HG03442 (cell line): ENCODE data around the gene STK17B.

ENCODE experiments used
- ATAC-seq: cut with Tn5 transposase; IDR thresholded peaks from one replicate; pipeline ENCODE4 v1.9.1; 2021; ENCODE audit warnings: mild to moderate bottlenecking, moderate library complexity; ENCODE audit not compliant: unreplicated experiment

STK17B gene

GRCh38 chr2:196160946-196161345 lies 10.4 kb downstream of the STK17B start:
- no peak for ATAC-seq

GRCh38 chr2:196160101-196160500 lies 11.3 kb downstream of the STK17B start:
- ATAC-seq: peak; percentile 79

GRCh38 chr2:196159221-196159892 lies 12.0 kb downstream of the STK17B start:
- no peak for ATAC-seq

GRCh38 chr2:196155575-196155974 lies 15.8 kb downstream of the STK17B start:
- ATAC-seq: no peak

- ATAC-seq: no peak
These were observed 17.9 kb downstream of the STK17B start for GRCh38 chr2:196153480-196153879.

- ATAC-seq: peak; percentile 54
These were observed 21.4 kb downstream of the STK17B start for GRCh38 chr2:196149948-196150347.

- ATAC-seq: no peak
These were observed 22.6 kb downstream of the STK17B start for GRCh38 chr2:196148736-196149135.

- ATAC-seq: no peak
These were observed 26.1 kb downstream of the STK17B start for GRCh38 chr2:196145256-196145655.

GRCh38 chr2:196144513-196145126 lies 26.8 kb downstream of the STK17B start:
- ATAC-seq: no peak

- no peak for ATAC-seq
These were observed 27.6 kb downstream of the STK17B start for GRCh38 chr2:196143730-196144131.

- ATAC-seq: no peak
These were observed 28.6 kb downstream of the STK17B start for GRCh38 chr2:196142825-196143224.

GRCh38 chr2:196140213-196140612 lies 31.2 kb downstream of the STK17B start:
- ATAC-seq: no peak

- ATAC-seq: no peak
These were observed 34.1 kb downstream of the STK17B start for GRCh38 chr2:196137271-196137670.

- ATAC-seq: no peak
These were observed 35.2 kb downstream of the STK17B start for GRCh38 chr2:196136151-196136550.

GRCh38 chr2:196131949-196132925 lies 39.1 kb downstream of the STK17B start:
- ATAC-seq: no peak

GRCh38 chr2:196131384-196131937 lies 39.9 kb downstream of the STK17B start:
- no peak for ATAC-seq

GRCh38 chr2:196130039-196130825 lies 41.1 kb downstream of the STK17B start:
- ATAC-seq: no peak

GRCh38 chr2:196128749-196129148 lies 42.6 kb downstream of the STK17B start:
- ATAC-seq: no peak

GRCh38 chr2:196125596-196125995 lies 45.8 kb downstream of the STK17B start:
- ATAC-seq: no peak

GRCh38 chr2:196123679-196124373 lies 47.6 kb downstream of the STK17B start:
- no peak for ATAC-seq
